Gastroesophageal sphincter (tissue), 3 donors: ENCODE measurements around the gene COX7A2.

ENCODE experiments used
- EP300 ChIP-seq: sonication (generic); formaldehyde crosslinking; IDR thresholded peaks from one replicate; pipeline ENCODE4 v1.6.1; 2017; ENCODE audit warnings: antibody characterized with exemption, mild to moderate bottlenecking
- POLR2A ChIP-seq, 2 donors: fragments of 450-650 bp; IDR thresholded peaks; one replicate each; pipeline ENCODE4 v1.6.1; 2017; ENCODE audit warnings: antibody characterized with exemption in 2 of 2, mild to moderate bottlenecking in 2 of 2, moderate library complexity in 1 of 2
- POLR2AphosphoS5 ChIP-seq: sonication (generic); formaldehyde crosslinking; IDR thresholded peaks from one replicate; pipeline ENCODE4 v1.6.1; 2017; ENCODE audit warnings: antibody characterized with exemption
- TF ChIP-seq, protein P1 (sequence below), 4 experiments: fragments of 200-600 bp in 2 of 4; fragments of 450-650 bp in 2 of 4; sonication (generic) in 1 of 4; IDR thresholded peaks; one replicate each; pipeline ENCODE4 v1.5.1; 2017 to 2019; ENCODE audit warnings: antibody characterized with exemption in 4 of 4, mild to moderate bottlenecking in 2 of 4, moderate library complexity in 2 of 4

- TF ChIP-seq, protein P1, sequence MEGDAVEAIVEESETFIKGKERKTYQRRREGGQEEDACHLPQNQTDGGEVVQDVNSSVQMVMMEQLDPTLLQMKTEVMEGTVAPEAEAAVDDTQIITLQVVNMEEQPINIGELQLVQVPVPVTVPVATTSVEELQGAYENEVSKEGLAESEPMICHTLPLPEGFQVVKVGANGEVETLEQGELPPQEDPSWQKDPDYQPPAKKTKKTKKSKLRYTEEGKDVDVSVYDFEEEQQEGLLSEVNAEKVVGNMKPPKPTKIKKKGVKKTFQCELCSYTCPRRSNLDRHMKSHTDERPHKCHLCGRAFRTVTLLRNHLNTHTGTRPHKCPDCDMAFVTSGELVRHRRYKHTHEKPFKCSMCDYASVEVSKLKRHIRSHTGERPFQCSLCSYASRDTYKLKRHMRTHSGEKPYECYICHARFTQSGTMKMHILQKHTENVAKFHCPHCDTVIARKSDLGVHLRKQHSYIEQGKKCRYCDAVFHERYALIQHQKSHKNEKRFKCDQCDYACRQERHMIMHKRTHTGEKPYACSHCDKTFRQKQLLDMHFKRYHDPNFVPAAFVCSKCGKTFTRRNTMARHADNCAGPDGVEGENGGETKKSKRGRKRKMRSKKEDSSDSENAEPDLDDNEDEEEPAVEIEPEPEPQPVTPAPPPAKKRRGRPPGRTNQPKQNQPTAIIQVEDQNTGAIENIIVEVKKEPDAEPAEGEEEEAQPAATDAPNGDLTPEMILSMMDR (IDR thresholded peaks at IDR 0.05): no peak
- TF ChIP-seq EP300 (no peak), POLR2A (IDR thresholded peaks at IDR 0.05) (no peak), POLR2AphosphoS5 (no peak)
Measured at GRCh38 chr6:75249837-75250236, 6.2 kb upstream of the COX7A2 start.
